IPS DF 19.7 (cell line): ENCODE results near the gene DPPA4.
"Not testable (repeated sequence)": the region's sequence is repeated elsewhere in the genome, so short reads cannot be mapped to it uniquely, and the experiment has no call there.

Experiments
- DNase-seq: peaks from one replicate; pipeline ENCODE4 v3.0.0-alpha.2; 2013; ENCODE audit warnings: low read depth, low spot score

Gene DPPA4

GRCh38 chr3:109337393-109337792, at the start of gene DPPA4:
Gene DPPA4, minus strand, starts transcription at chr3:109337546. Its CDS starts 29 bp downstream, at chr3:109337517.
- DNase-seq = peak; percentile 89

GRCh38 chr3:109385442-109386318, 48.3 kb upstream of the DPPA4 start:
- DNase-seq = no peak

- DNase-seq = no peak
These were observed 46.8 kb upstream of the DPPA4 start for GRCh38 chr3:109384164-109384563.

- DNase-seq = no peak
These were observed 45.2 kb upstream of the DPPA4 start for GRCh38 chr3:109382588-109382987.

- DNase-seq = no peak
These were observed 38.6 kb upstream of the DPPA4 start for GRCh38 chr3:109375975-109376374.

- not testable (repeated sequence) for DNase-seq
These were observed 37.1 kb upstream of the DPPA4 start for GRCh38 chr3:109374434-109374833.

- no peak for DNase-seq
These were observed 36.6 kb upstream of the DPPA4 start for GRCh38 chr3:109373933-109374332.

GRCh38 chr3:109372639-109373038, 35.3 kb upstream of the DPPA4 start:
- no peak for DNase-seq

GRCh38 chr3:109369510-109369909, 32.2 kb upstream of the DPPA4 start:
- DNase-seq = peak; percentile 42

GRCh38 chr3:109364088-109364487, 26.7 kb upstream of the DPPA4 start:
- DNase-seq = no peak

- DNase-seq = no peak
These were observed 26.3 kb upstream of the DPPA4 start for GRCh38 chr3:109363634-109364033.

- DNase-seq = no peak
These were observed 25.5 kb upstream of the DPPA4 start for GRCh38 chr3:109362823-109363222.

GRCh38 chr3:109358809-109359208, 21.5 kb upstream of the DPPA4 start:
- not testable (repeated sequence) for DNase-seq

GRCh38 chr3:109356442-109357155, 19.3 kb upstream of the DPPA4 start:
- DNase-seq = no peak

GRCh38 chr3:109355625-109356441, 18.5 kb upstream of the DPPA4 start:
- DNase-seq = peak; percentile 91

GRCh38 chr3:109353057-109353456, 15.7 kb upstream of the DPPA4 start:
- no peak for DNase-seq

GRCh38 chr3:109351231-109351630, 13.9 kb upstream of the DPPA4 start:
- no peak for DNase-seq

- no peak for DNase-seq
These were observed 9.5 kb upstream of the DPPA4 start for GRCh38 chr3:109346770-109347295.

- no peak for DNase-seq
These were observed 8.8 kb upstream of the DPPA4 start for GRCh38 chr3:109346099-109346498.

- no peak for DNase-seq
These were observed 2.6 kb upstream of the DPPA4 start for GRCh38 chr3:109339714-109340648.

- DNase-seq = no peak
These were observed 1.9 kb upstream of the DPPA4 start for GRCh38 chr3:109339197-109339596.
